Measurements from ENCODE around the gene OPCML. TPM values are rescaled to one million over a fixed set of nuclear protein-coding genes. Genes with fewer than 3 reads are reported as not detected.

OPCML gene
- total RNA-seq, 1 experiment from 2014 or later = not detected

- CTCF ChIA-PET = no interaction called here
Observed at GRCh38 chr11:133249065-133249464, 283.2 kb downstream of the OPCML start.

GRCh38 chr11:133243832-133244231 lies 288.5 kb downstream of the OPCML start:
- intact Hi-C loops (cut with micrococcal nuclease) = no loop called here
- DNase-seq (no peak), ATAC-seq (no peak)
- TF ChIP-seq CTCF (conservative IDR thresholded peaks at IDR 0.05; ENCODE audit: low read depth, low read length) (no peak), EZH2phosphoT487 (IDR thresholded peaks at IDR 0.05; ENCODE audit: borderline replicate concordance, low read length) (no peak), EZH2 (IDR thresholded peaks at IDR 0.05; ENCODE audit: low read length, unreplicated experiment) (no peak)
- H2AFZ ChIP-seq (ENCODE audit: low read length) = no peak overlapping the region
- H4K20me1 ChIP-seq (ENCODE audit: low read length) = no peaks in the 10 kb centered on the region
- H3K9me3 ChIP-seq (ENCODE audit: low read length) = peaks cover 19% of the 10 kb centered on the region
- no peaks in the 10 kb centered on the region for H3K79me2 ChIP-seq (ENCODE audit: low read length)
- no peak overlapping the region for H3K27ac ChIP-seq (ENCODE audit: low read length)
- no peak overlapping the region for H3K9ac ChIP-seq (ENCODE audit: low read length)
- no peaks in the 10 kb centered on the region for H3F3A ChIP-seq (ENCODE audit: low read length, unreplicated experiment)
- H3K9me2 ChIP-seq (replicated peaks; ENCODE audit: low read length) = no peaks in the 10 kb centered on the region
- CTCF ChIA-PET = no interaction called here
- H3K4me2 ChIP-seq (ENCODE audit: low read length) = no peak overlapping the region
- POLR2A ChIA-PET (ENCODE audit: unreplicated experiment) = no interaction called here
- BruUV-seq (replicated peaks) = no TSS peak
- H3K4me1 ChIP-seq (ENCODE audit: insufficient read depth, low read length) = no peaks in the 10 kb centered on the region
- H3K4me3 ChIP-seq (ENCODE audit: low read length) = no peak overlapping the region
- H3K27me3 ChIP-seq (ENCODE audit: low read length) = no peaks in the 10 kb centered on the region
- no peaks in the 10 kb centered on the region for H3K36me3 ChIP-seq (ENCODE audit: low read depth, low read length)

More at GRCh38 chr11:133249065-133249464, 283.2 kb downstream of the OPCML start:
- no peak overlapping the region for H3K9ac ChIP-seq (ENCODE audit: low read length)
- H3K27me3 ChIP-seq (ENCODE audit: low read length) = no peaks in the 10 kb centered on the region
- no peaks in the 10 kb centered on the region for H3K79me2 ChIP-seq (ENCODE audit: low read length)
- BruUV-seq (replicated peaks) = no TSS peak
- peaks cover 14% of the 10 kb centered on the region; the same call in 1 of the 2 replicates for H3K9me3 ChIP-seq (ENCODE audit: low read length)
- no peak overlapping the region for H3K4me2 ChIP-seq (ENCODE audit: low read length)
- no peaks in the 10 kb centered on the region for H3K9me2 ChIP-seq (replicated peaks; ENCODE audit: low read length)
- H2AFZ ChIP-seq (ENCODE audit: low read length) = no peak overlapping the region
- no peak for DNase-seq
- no peak for ATAC-seq
- no peaks in the 10 kb centered on the region for H3F3A ChIP-seq (ENCODE audit: low read length, unreplicated experiment)
- H3K36me3 ChIP-seq (ENCODE audit: low read depth, low read length) = no peaks in the 10 kb centered on the region
- TF ChIP-seq CTCF (conservative IDR thresholded peaks at IDR 0.05; ENCODE audit: low read depth, low read length) (no peak), EZH2 (IDR thresholded peaks at IDR 0.05; ENCODE audit: low read length, unreplicated experiment) (no peak), EZH2phosphoT487 (IDR thresholded peaks at IDR 0.05; ENCODE audit: borderline replicate concordance, low read length) (no peak)
- intact Hi-C loops (cut with micrococcal nuclease) = no loop called here
- H4K20me1 ChIP-seq (ENCODE audit: low read length) = no peaks in the 10 kb centered on the region
- H3K4me1 ChIP-seq (ENCODE audit: insufficient read depth, low read length) = no peaks in the 10 kb centered on the region
- H3K4me3 ChIP-seq (ENCODE audit: low read length) = no peak overlapping the region
- H3K27ac ChIP-seq (ENCODE audit: low read length) = no peak overlapping the region
- POLR2A ChIA-PET (ENCODE audit: unreplicated experiment) = no interaction called here

- TF ChIP-seq CTCF (conservative IDR thresholded peaks at IDR 0.05; ENCODE audit: low read depth, low read length) (no peak), EZH2phosphoT487 (IDR thresholded peaks at IDR 0.05; ENCODE audit: borderline replicate concordance, low read length) (no peak), EZH2 (IDR thresholded peaks at IDR 0.05; ENCODE audit: low read length, unreplicated experiment) (no peak)
- Histone ChIP-seq H3K27me3 (ENCODE audit: low read length) (no peaks in the 10 kb centered on the region), H3K4me1 (ENCODE audit: insufficient read depth, low read length) (no peaks in the 10 kb centered on the region), H3K79me2 (ENCODE audit: low read length) (no peaks in the 10 kb centered on the region), H3F3A (ENCODE audit: low read length, unreplicated experiment) (no peaks in the 10 kb centered on the region), H3K9me2 (replicated peaks; ENCODE audit: low read length) (no peaks in the 10 kb centered on the region), H2AFZ (ENCODE audit: low read length) (no peak overlapping the region), H3K4me2 (ENCODE audit: low read length) (no peak overlapping the region), H3K27ac (ENCODE audit: low read length) (no peak overlapping the region), H3K9ac (ENCODE audit: low read length) (no peak overlapping the region), H3K36me3 (ENCODE audit: low read depth, low read length) (no peaks in the 10 kb centered on the region), H4K20me1 (ENCODE audit: low read length) (no peaks in the 10 kb centered on the region), H3K9me3 (ENCODE audit: low read length) (peaks cover 13% of the 10 kb centered on the region), H3K4me3 (ENCODE audit: low read length) (no peak overlapping the region)
- ChIA-PET CTCF (no interaction called here), POLR2A (ENCODE audit: unreplicated experiment) (no interaction called here)
- intact Hi-C loops (cut with micrococcal nuclease) = no loop called here
- ATAC-seq = no peak
- DNase-seq = no peak
- BruUV-seq (replicated peaks) = no TSS peak
Observed at GRCh38 chr11:133240908-133241655, 291.2 kb downstream of the OPCML start.

Data from PC-3 (cell line).